Inflammatory macrophage treated with lipopolysaccharide for 1 hour (primary cell): ENCODE data around the gene CTXN2.

Source experiments
- DNase-seq, 2 donors: peaks; one replicate each; pipeline ENCODE4 v3.0.0-alpha.2; 2020 to 2022

The CTXN2 gene

DNA sequence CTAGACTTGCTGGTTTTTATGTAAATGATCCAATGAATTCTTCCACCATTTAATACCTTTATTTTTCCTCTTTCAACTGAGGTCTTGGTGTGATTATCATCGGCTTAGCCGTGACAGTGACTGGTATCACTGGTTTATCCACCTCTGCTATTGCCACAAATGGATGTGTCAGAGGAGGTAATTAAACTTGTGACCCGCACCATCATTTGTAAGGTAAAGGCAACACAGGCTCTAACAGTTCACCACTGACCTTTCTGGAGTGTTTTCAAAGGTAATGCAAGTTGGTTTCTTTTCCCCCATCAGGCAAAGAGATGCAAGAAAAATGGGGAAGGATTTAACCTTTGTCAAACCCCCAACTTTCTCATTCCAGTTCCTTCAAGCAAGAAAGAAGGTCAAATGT is 34.3 kb downstream of the CTXN2 start:
- no peak for DNase-seq

GRCh38 chr15:48230498-48230897 is 39.0 kb downstream of the CTXN2 start:
- DNase-seq, result no peak

DNA sequence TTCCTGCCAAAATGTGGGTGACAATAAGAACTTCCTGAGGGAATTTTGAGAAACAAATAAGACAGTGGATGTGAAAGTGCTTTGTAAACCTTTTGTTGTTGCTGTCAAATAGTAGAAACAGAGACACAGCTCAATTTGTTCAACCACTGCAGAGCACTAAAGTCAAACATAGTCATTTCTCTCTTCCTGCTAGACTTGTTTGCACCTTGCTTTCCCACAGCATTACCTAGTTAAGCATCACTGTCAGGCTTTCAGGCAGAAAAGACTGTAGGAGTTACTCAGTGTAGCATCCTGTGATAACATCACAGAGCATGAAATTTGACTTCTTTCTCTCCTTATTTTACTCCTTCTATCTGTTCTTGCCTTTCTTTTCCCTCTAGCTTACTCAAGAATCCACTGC is 41.8 kb downstream of the CTXN2 start:
- DNase-seq, result no peak

GRCh38 chr15:48239334-48239733 is 47.9 kb downstream of the CTXN2 start:
- no peak for DNase-seq

GRCh38 chr15:48242015-48242414 is 50.5 kb downstream of the CTXN2 start:
- no peak for DNase-seq

GRCh38 chr15:48242535-48242934 is 51.1 kb downstream of the CTXN2 start:
- no peak for DNase-seq

DNA sequence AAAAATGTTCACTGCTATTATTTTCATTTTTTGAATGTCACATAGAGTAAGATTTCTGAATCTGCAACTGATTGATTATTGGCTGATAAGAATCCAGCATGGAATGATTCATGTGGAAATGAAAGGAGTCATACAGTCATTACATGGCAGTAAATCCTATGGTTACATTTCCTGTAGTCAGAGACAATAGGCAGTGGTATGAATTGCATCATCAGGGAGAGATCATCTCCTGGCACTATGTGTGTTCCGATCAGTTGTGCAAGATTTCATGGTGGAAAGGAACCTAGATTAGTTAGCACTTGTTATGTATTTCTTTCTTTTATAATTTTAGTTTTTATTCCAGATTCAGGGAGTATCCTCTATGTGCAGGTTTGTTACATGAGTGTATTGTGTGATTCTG is 53.5 kb downstream of the CTXN2 start:
- peak in 1 of 2 donors; percentile 1 for DNase-seq

DNA sequence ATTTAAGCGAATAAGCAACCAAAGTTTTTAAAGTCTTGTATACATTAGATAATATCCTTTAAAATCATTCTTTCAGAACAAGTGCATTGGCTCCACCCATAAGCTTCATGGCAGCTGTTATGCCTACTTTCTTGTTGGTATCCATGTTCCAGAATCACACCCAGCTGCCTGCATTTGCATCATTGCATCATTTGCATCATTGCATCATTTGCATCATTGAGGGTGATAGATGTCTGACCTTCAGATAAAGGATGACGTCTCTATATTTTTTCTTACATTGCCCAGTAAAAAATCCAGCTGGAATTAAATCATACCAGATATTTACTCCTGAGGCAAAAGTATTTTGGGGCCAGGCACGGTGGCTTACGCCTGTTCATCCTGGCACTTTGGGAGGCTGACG is 56.9 kb downstream of the CTXN2 start:
- DNase-seq, result no peak

DNA sequence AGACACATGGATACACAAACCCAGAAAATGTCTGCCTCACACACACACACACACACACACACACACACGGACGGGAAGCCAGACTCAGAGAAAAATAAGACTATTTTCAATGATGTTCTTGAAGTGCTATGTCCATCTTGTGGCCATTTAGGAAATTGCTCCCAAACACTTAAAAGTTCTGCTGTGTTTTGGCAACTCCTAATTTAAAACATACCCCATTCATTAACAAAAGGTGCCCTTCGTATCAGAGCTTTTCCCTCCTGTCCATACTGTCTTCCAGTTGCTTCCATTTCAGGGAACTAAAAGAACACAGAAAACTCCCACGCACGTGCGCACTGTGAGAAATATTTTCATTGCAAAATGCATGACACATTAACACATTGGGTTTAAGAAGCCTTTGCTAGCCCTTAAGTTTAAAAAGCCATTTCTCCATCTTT is 59.2 kb downstream of the CTXN2 start:
- DNase-seq, result peak; percentile 35 to 43

- no peak for DNase-seq
Observed at GRCh38 chr15:48253172-48253571, 61.7 kb downstream of the CTXN2 start.
